ENCODE measurements around the gene DVL1.
A peak's percentile ranks its signal among the peaks of the same experiment; 100 is the strongest.

DVL1 gene

DNA sequence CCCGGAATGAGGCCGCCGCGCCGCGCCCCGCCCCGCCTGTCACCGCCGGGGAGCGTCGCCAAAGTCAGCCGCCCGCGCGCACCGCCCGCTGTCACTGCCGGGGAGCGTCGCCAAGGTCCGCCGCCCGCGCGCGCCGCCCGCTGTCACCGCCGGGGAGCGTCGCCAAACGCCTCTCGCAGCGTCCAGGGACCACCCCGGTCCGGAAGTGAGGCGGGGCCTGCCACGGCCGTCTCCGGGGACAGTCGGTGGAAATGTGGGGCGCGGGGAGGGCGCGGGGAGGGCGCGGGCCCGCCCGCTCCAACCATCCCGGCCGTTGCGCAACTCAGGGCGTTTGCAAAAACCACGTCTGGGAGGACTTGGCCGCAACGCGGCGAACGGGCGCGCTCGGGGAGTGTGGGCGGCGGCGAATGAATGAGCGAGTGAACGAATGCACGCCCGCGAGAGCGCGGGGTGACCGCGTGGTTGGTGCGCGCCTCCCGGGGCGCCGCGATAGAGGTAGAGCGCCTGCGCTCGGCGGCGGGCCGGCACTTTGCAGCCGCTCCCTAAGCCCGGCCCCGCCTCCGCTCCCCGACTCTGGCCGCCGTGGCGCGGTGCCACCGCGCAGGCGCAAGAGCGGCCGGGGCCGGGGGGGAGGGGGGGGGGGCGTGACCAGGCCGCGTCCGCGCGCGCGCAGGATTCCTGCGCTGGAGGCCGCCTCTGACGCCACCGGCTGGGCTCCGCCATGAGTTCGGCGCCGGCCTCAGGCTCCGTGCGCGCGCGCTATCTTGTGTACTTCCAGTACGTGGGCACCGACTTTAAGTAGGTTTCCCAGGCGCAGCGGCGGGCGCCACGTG, 41.1 kb downstream of the DVL1 start, which contains the start of the genes ACAP3 and PUSL1:
ACAP3 (minus strand) TSS at position 8 of the 833 bp plus-strand sequence. CDS start 115 bp downstream, outside the sequence.
PUSL1 (plus strand) TSS at position 675 of the 833 bp plus-strand sequence; CDS start at position 722, 47 bp downstream.
- peak within 1 kb of the TSS; percentile 96 for H3K9ac ChIP-seq (ENCODE audit: low read length)
- no peaks in the 10 kb centered on the region for H3K9me3 ChIP-seq (ENCODE audit: insufficient read depth, low read length)
- peaks cover 9% of the 10 kb centered on the region for H3K36me3 ChIP-seq (replicated peaks; ENCODE audit: low read depth, low read length)
- peaks cover 27% of the 10 kb centered on the region for H3K4me1 ChIP-seq (ENCODE audit: low read length)
- H3K4me3 ChIP-seq (ENCODE audit: low read length) = peak within 1 kb of the TSS; percentile 90
- TF ChIP-seq, protein P1, sequence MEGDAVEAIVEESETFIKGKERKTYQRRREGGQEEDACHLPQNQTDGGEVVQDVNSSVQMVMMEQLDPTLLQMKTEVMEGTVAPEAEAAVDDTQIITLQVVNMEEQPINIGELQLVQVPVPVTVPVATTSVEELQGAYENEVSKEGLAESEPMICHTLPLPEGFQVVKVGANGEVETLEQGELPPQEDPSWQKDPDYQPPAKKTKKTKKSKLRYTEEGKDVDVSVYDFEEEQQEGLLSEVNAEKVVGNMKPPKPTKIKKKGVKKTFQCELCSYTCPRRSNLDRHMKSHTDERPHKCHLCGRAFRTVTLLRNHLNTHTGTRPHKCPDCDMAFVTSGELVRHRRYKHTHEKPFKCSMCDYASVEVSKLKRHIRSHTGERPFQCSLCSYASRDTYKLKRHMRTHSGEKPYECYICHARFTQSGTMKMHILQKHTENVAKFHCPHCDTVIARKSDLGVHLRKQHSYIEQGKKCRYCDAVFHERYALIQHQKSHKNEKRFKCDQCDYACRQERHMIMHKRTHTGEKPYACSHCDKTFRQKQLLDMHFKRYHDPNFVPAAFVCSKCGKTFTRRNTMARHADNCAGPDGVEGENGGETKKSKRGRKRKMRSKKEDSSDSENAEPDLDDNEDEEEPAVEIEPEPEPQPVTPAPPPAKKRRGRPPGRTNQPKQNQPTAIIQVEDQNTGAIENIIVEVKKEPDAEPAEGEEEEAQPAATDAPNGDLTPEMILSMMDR (IDR thresholded peaks at IDR 0.05; ENCODE audit: low read depth, low read length) = no peak
- TF ChIP-seq EZH2phosphoT487 (IDR thresholded peaks at IDR 0.05; ENCODE audit: low read depth) = no peak
- peak within 1 kb of the TSS; percentile 66; the same call in 1 of the 2 replicates for H2AFZ ChIP-seq (ENCODE audit: low read depth, low read length)
- peak within 1 kb of the TSS; percentile 90 for H3K4me2 ChIP-seq (ENCODE audit: low read length)
- peak within 1 kb of the TSS; percentile 92 for H3K27ac ChIP-seq (ENCODE audit: low read length)
- 0 out of 2 replicates have a peak, but pooled peaks cover 3% of the 10 kb centered on the region for H4K20me1 ChIP-seq (ENCODE audit: insufficient read depth, low read length)
- H3K79me2 ChIP-seq (ENCODE audit: low read length) = peaks cover 4% of the 10 kb centered on the region
- no peaks in the 10 kb centered on the region for H3K27me3 ChIP-seq (ENCODE audit: low read depth, low read length)

DNA sequence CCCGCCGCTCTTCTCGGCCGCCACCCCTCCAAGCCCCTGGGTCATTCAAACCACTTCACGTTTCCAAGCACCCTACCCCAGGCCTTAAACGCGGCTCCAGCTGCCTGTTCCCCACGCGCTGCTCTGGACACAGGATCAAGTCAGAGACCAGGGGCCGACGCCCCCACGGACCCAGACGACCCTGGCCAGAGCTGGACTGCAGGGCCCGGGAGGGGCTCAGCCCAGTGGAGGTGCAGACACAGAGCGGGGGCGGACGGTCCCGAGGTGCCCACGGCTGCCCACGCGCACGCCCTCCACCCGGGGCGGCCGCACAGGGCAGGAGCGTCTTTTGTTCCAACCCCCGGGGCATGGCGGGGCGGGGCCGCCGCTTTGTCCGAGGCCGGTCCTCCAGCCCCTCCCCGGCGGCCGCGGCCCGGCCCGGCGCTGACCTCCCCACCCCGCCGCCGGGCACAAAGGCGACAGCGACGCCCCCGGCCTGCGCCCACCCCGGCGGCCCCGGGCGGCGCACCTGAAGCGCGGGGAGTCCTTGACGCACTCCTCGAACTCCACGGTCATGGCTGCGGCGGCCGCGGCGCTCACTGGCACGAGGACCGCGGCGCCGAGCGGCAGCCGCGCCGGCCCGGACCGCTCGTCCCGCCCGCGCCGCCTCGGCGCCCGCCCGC, 41.8 kb downstream of the DVL1 start:
- Histone ChIP-seq H3K4me2 (ENCODE audit: low read length) (peak overlapping the region; percentile 66), H3K9ac (ENCODE audit: low read length) (peak overlapping the region; percentile 58), H3K27me3 (ENCODE audit: low read depth, low read length) (no peaks in the 10 kb centered on the region), H3K27ac (ENCODE audit: low read length) (no peak overlapping the region), H4K20me1 (ENCODE audit: insufficient read depth, low read length) (0 out of 2 replicates have a peak, but pooled peaks cover 3% of the 10 kb centered on the region), H3K4me3 (ENCODE audit: low read length) (peak overlapping the region; percentile 81), H3K36me3 (replicated peaks; ENCODE audit: low read depth, low read length) (peaks cover 7% of the 10 kb centered on the region), H3K9me3 (ENCODE audit: insufficient read depth, low read length) (no peaks in the 10 kb centered on the region), H3K79me2 (ENCODE audit: low read length) (peaks cover 4% of the 10 kb centered on the region), H2AFZ (ENCODE audit: low read depth, low read length) (no peak overlapping the region), H3K4me1 (ENCODE audit: low read length) (peaks cover 27% of the 10 kb centered on the region)
- TF ChIP-seq, protein P1 (IDR thresholded peaks at IDR 0.05; ENCODE audit: low read depth, low read length) = no peak
- TF ChIP-seq EZH2phosphoT487 (IDR thresholded peaks at IDR 0.05; ENCODE audit: low read depth) = no peak

- H3K9ac ChIP-seq (ENCODE audit: low read length) = peak overlapping the region; percentile 58; the same call in 1 of the 2 replicates
- H3K27ac ChIP-seq (ENCODE audit: low read length) = no peak overlapping the region
- no peak for TF ChIP-seq EZH2phosphoT487 (IDR thresholded peaks at IDR 0.05; ENCODE audit: low read depth)
- TF ChIP-seq, protein P1 (IDR thresholded peaks at IDR 0.05; ENCODE audit: low read depth, low read length) = no peak
- no peaks in the 10 kb centered on the region for H3K9me3 ChIP-seq (ENCODE audit: insufficient read depth, low read length)
- peaks cover 27% of the 10 kb centered on the region for H3K4me1 ChIP-seq (ENCODE audit: low read length)
- 0 out of 2 replicates have a peak, but pooled peaks cover 3% of the 10 kb centered on the region for H4K20me1 ChIP-seq (ENCODE audit: insufficient read depth, low read length)
- H3K79me2 ChIP-seq (ENCODE audit: low read length) = peaks cover 4% of the 10 kb centered on the region
- H2AFZ ChIP-seq (ENCODE audit: low read depth, low read length) = no peak overlapping the region
- no peaks in the 10 kb centered on the region for H3K27me3 ChIP-seq (ENCODE audit: low read depth, low read length)
- peak overlapping the region; percentile 66 for H3K4me2 ChIP-seq (ENCODE audit: low read length)
- peaks cover 6% of the 10 kb centered on the region for H3K36me3 ChIP-seq (replicated peaks; ENCODE audit: low read depth, low read length)
- H3K4me3 ChIP-seq (ENCODE audit: low read length) = peak overlapping the region; percentile 81
These were observed 42.5 kb downstream of the DVL1 start for GRCh38 chr1:1306661-1307260.

Measured in OCI-LY3 (cell line).